Ishikawa (cell line): Measurements from ENCODE around the gene LTA.

Experiments used
- CEBPB ChIP-seq: IDR thresholded peaks from 2 replicates; pipeline ENCODE4 v1.6.1; 2012
- CREB1 ChIP-seq: IDR thresholded peaks from 2 replicates; pipeline ENCODE4 v1.6.1; 2012; ENCODE audit warnings: low read depth
- EGR1 ChIP-seq: IDR thresholded peaks from 2 replicates; pipeline ENCODE4 v1.6.1; 2012
- EP300 ChIP-seq: IDR thresholded peaks from 2 replicates; pipeline ENCODE4 v1.6.1; 2012; ENCODE audit warnings: borderline replicate concordance
- FOXM1 ChIP-seq: IDR thresholded peaks from 2 replicates; pipeline ENCODE4 v1.6.1; 2012; ENCODE audit warnings: low read depth, borderline replicate concordance
- NFIC ChIP-seq: IDR thresholded peaks from 2 replicates; pipeline ENCODE4 v1.6.1; 2012
- RAD21 ChIP-seq: IDR thresholded peaks from 2 replicates; pipeline ENCODE4 v1.6.1; 2012; ENCODE audit warnings: low read depth
- TAF1 ChIP-seq: IDR thresholded peaks from 2 replicates; pipeline ENCODE4 v1.6.1; 2012; ENCODE audit warnings: low read depth, mild to moderate bottlenecking
- TCF12 ChIP-seq: IDR thresholded peaks from 2 replicates; pipeline ENCODE4 v1.6.1; 2012; ENCODE audit warnings: low read depth
- TEAD4 ChIP-seq: IDR thresholded peaks from 2 replicates; pipeline ENCODE4 v1.6.1; 2012
- YY1 ChIP-seq: IDR thresholded peaks from 2 replicates; pipeline ENCODE4 v1.6.1; 2012; ENCODE audit warnings: low read depth
- ZBTB7A ChIP-seq: IDR thresholded peaks from 2 replicates; pipeline ENCODE4 v1.6.1; 2012; ENCODE audit warnings: low read depth
- TF ChIP-seq, protein P1 (sequence below): IDR thresholded peaks from 2 replicates; pipeline ENCODE4 v1.6.1; 2012
- TF ChIP-seq, protein P2 (sequence below): IDR thresholded peaks from 2 replicates; pipeline ENCODE4 v1.6.1; 2012
- TF ChIP-seq, protein P3 (sequence below): IDR thresholded peaks from 2 replicates; pipeline ENCODE4 v1.6.1; 2012; ENCODE audit warnings: low read depth, mild to moderate bottlenecking

LTA gene

DNA sequence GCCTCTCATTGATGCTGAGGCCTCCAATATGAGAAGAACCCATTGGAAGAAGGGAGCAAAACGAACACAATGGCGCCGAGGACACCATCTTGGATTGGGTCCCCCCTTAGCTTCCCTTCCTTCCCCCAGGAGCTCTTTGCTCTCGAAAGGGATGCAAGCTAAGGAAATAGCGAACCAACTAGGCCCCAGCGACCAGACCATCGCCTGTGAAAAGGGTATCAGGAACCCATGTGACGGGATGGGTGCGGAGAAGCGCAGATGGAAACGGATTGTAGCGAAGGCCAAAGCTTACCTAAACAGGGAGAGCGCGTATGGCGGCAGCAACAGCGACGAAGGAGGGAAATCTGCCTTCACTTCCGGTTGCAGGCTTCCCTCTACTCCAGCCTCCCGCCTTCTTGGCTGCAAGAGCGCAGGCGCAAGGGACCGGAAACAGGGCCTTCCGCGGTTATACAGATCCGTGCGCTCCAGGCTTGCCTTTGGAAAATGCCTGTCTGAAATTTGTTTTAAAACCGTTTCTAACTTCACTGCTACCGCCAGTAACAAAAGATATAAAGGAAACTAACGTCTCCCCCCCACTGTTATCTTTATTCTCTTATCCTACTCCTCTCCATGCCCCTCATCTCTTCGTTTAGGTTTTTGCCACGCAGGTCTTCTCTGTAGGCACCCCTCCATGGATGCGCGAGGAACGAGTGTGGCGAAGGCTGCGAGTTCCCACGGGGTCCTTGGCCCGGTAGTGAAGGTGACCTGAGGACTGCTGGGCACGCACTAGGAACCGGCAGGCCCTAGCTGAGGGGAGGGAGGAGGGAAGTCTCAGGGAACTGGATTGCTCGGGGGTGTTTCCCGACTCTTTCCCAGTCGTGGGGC, 30.2 kb upstream of the LTA start, which contains the start of gene DDX39B:
Gene DDX39B (minus strand): TSS at position 346 of the 864 bp plus-strand sequence. CDS start 1,471 bp downstream, outside the sequence.
- no peak for TF ChIP-seq CREB1
- peak; percentile 42; the same call in 1 of the 2 replicates for TF ChIP-seq FOXM1
- TF ChIP-seq, protein P1, sequence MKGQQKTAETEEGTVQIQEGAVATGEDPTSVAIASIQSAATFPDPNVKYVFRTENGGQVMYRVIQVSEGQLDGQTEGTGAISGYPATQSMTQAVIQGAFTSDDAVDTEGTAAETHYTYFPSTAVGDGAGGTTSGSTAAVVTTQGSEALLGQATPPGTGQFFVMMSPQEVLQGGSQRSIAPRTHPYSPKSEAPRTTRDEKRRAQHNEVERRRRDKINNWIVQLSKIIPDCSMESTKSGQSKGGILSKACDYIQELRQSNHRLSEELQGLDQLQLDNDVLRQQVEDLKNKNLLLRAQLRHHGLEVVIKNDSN: no peak
- no peak for TF ChIP-seq ZBTB7A
- TF ChIP-seq, protein P2, sequence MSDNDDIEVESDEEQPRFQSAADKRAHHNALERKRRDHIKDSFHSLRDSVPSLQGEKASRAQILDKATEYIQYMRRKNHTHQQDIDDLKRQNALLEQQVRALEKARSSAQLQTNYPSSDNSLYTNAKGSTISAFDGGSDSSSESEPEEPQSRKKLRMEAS: peak; percentile 92
- peak; percentile 99 for TF ChIP-seq TAF1
- TF ChIP-seq YY1: peak; percentile 94
- TF ChIP-seq TCF12: peak; percentile 37; the same call in 1 of the 2 replicates
- TF ChIP-seq TEAD4: peak; percentile 39; the same call in 1 of the 2 replicates

DNA sequence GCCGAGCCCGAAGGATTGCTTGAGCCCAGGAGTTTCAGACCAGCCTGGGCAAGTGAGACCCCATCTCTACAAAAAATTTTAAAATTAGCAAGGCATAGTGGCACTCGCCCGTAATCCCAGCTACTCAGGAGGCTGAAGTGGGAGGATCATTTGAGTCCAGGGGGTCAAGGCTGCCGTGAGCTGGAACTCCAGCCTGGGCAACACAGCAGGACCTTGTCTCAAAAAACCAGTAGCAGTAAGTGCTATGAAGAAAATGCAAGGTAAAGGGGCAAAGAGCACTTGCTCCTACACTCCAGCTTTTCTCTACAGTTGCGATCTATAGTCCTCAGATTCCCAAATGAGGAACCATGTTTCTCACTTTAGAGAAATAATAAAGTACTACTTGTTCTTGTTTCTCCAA, 28.4 kb upstream of the LTA start:
- TF ChIP-seq TEAD4 (no peak), CREB1 (no peak), ZBTB7A (no peak), TCF12 (no peak), EP300 (no peak), YY1 (no peak)
- TF ChIP-seq, protein P2: no peak

DNA sequence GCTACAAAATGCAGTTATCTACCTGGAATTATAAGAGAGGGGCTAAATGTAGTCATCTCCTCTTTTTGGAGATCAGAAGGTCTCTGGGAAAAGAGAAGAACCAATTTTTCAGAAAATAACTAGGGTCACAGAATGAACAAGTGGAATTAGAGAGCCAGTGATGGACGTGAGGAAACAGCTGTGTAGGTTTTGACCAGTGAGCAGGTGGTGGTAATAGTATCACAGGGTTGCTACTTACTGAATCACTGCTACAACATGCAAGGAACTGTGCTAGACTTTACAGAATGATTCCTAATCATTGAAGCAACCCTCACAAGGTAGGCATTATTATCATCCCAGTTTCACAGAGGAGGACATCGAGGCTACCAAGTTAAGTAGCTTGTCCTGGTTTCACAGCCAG, 27.4 kb upstream of the LTA start:
- no peak for TF ChIP-seq NFIC
- no peak for TF ChIP-seq RAD21
- no peak for TF ChIP-seq EGR1
- TF ChIP-seq EP300: no peak
- TF ChIP-seq TEAD4: no peak
- no peak for TF ChIP-seq ZBTB7A
- TF ChIP-seq TCF12: no peak
- no peak for TF ChIP-seq FOXM1
- no peak for TF ChIP-seq TAF1
- no peak for TF ChIP-seq CREB1

DNA sequence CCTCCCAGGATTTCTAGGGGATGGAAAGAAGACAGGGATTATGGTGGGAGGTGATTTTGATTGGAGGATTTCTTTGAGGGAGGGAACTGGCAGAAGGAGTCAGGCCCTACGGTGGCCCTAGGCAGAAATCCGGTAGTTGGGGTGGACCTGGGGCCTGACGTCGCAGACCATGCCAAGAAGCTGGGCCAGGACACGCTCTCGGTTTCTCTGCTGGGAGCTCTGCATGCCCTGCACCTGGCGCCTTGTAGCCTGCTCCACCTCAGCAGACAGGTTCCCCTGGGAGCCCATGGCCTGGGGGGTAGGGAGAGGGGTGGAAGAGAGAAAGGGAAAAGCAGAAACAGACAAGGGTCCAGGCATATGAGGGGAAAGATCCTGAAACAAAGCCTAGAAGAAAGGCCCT, 26.8 kb upstream of the LTA start:
- TF ChIP-seq, protein P1: no peak
- TF ChIP-seq EGR1 (no peak), TEAD4 (no peak), CREB1 (no peak), CEBPB (no peak), TCF12 (no peak), YY1 (no peak), NFIC (no peak), TAF1 (no peak), EP300 (no peak)
- TF ChIP-seq, protein P3, sequence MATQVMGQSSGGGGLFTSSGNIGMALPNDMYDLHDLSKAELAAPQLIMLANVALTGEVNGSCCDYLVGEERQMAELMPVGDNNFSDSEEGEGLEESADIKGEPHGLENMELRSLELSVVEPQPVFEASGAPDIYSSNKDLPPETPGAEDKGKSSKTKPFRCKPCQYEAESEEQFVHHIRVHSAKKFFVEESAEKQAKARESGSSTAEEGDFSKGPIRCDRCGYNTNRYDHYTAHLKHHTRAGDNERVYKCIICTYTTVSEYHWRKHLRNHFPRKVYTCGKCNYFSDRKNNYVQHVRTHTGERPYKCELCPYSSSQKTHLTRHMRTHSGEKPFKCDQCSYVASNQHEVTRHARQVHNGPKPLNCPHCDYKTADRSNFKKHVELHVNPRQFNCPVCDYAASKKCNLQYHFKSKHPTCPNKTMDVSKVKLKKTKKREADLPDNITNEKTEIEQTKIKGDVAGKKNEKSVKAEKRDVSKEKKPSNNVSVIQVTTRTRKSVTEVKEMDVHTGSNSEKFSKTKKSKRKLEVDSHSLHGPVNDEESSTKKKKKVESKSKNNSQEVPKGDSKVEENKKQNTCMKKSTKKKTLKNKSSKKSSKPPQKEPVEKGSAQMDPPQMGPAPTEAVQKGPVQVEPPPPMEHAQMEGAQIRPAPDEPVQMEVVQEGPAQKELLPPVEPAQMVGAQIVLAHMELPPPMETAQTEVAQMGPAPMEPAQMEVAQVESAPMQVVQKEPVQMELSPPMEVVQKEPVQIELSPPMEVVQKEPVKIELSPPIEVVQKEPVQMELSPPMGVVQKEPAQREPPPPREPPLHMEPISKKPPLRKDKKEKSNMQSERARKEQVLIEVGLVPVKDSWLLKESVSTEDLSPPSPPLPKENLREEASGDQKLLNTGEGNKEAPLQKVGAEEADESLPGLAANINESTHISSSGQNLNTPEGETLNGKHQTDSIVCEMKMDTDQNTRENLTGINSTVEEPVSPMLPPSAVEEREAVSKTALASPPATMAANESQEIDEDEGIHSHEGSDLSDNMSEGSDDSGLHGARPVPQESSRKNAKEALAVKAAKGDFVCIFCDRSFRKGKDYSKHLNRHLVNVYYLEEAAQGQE: no peak
- TF ChIP-seq, protein P2: no peak

DNA sequence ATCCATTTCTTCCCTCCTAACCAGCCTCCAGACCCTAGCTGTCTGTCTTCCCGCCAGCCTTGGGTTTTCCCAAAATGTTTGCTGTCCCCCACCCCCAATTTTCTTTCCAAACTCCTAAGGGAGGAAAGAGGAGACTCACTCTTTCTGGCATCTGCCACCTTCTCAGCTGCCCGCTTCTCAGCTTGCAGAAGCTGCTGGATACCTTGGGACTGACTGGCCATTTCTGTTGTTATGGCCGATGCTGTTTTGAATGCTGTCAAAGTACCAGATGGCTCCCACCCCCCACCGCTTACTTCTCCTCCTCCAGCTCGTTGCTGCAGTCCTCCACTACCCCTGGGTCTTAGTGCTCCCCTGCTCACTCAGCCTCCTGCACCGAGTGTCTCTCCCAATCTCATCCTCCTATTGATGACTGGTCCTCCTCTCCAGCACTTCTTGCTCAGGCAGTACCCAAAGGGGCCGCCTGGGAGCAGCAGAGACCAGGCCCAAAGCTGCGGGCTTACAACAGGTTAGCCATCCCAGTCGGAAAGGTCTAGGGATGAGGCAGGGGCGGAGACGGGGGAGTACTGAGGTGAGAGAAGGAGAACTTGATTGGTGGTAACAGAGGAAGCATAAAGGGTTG, 25.6 kb upstream of the LTA start, which contains the start of gene ATP6V1G2:
Gene ATP6V1G2 (minus strand): TSS at position 270 of the 619 bp plus-strand sequence. CDS start 49 bp downstream, at position 221.
- no peak for TF ChIP-seq EP300
- TF ChIP-seq RAD21: peak; percentile 99

DNA sequence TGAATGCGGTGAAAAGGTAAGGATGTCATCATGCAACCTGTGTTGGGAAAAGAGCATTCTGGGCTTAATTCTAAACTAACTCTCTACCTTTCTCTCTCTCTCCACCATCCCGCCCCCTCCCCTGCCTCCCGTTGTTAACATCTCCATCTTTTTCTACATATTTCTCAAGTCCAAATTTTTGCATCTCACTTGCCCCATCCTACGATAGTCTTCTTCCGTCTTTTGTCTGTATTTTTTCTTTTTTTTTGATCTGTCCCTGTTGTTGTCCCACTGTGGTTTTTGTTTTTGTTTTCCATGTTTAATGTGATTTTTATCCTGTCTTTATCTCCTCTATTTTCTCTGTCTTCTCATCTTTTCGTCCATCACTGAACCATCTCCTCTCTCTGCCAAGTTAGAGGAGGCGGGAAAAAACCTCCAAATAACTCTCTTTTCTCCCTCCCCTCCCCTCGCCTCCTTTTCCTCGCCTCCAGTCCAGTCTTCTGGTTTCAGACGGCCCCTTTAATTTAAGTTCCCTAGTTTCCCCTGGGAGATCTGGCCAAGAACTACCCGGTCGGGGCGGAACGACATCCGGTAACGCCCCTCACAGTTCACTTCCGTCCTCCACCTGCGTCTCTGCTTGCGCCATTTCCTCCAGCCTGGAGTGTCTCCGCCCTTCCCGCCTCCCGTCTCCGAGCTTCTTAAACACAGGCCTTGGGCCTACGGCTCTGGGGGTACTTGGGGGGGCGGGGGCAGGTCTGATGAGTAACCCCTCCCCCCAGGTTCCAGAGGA, 24.9 kb upstream of the LTA start, which contains the start of gene NFKBIL1:
Gene NFKBIL1 (plus strand): TSS at position 651 of the 769 bp plus-strand sequence. CDS start 87 bp downstream, at position 738.
- no peak for TF ChIP-seq TEAD4
- TF ChIP-seq ZBTB7A: peak; percentile 66; the same call in 1 of the 2 replicates
- no peak for TF ChIP-seq EP300
- TF ChIP-seq, protein P2: peak; percentile 56
- TF ChIP-seq RAD21: no peak
- TF ChIP-seq TAF1: peak; percentile 37
- peak; percentile 50 for TF ChIP-seq NFIC
- peak; percentile 76 for TF ChIP-seq YY1
- peak; percentile 51; the same call in 1 of the 2 replicates for TF ChIP-seq TCF12
- no peak for TF ChIP-seq FOXM1
- no peak for TF ChIP-seq EGR1
- TF ChIP-seq, protein P3: no peak
- peak; percentile 89 for TF ChIP-seq CREB1
- TF ChIP-seq, protein P1: no peak
- 0 out of 2 replicates have a peak, but pooled peaks have one; percentile 29 for TF ChIP-seq CEBPB
